HepG2 (cell line): ENCODE measurements around the gene TMEM165. TPM values are rescaled to one million over a fixed set of nuclear protein-coding genes. Genes with fewer than 3 reads are reported as not detected.

Experiments used
- ATF7 ChIP-seq, 2 experiments: fragments of 450-650 bp in 1 of 2; sonication (generic) in 1 of 2; formaldehyde crosslinking in 1 of 2; IDR thresholded peaks; 2 replicates each; pipeline versions ENCODE4 v1.4.0 to v1.6.1; 2016 to 2020; ENCODE audit warnings: antibody characterized with exemption in 1 of 2, mild to moderate bottlenecking in 1 of 2, missing genetic modification reagents in 1 of 2
- FOXJ3 ChIP-seq: sonication (generic); formaldehyde crosslinking; IDR thresholded peaks from 2 replicates; pipeline ENCODE4 v1.4.0; 2020; ENCODE audit warnings: missing genetic modification reagents, mild to moderate bottlenecking, borderline replicate concordance
- HNF4A ChIP-seq: sonication (generic); formaldehyde crosslinking; IDR thresholded peaks from 2 replicates; pipeline ENCODE4 v1.4.0; 2020; ENCODE audit warnings: missing genetic modification reagents
- KLF16 ChIP-seq, 2 experiments: sonication (generic) in 1 of 2; formaldehyde crosslinking in 1 of 2; IDR thresholded peaks; 2 replicates each; pipeline versions ENCODE4 v1.6.1 to v1.8.0; 2016 to 2023; ENCODE audit warnings: missing genetic modification reagents in 2 of 2, missing compliant biosample characterization in 1 of 2
- NCOA2 ChIP-seq: sonication (generic); formaldehyde crosslinking; IDR thresholded peaks from 2 replicates; pipeline ENCODE4 v1.8.0; 2022; ENCODE audit warnings: inconsistent platforms
- NFRKB ChIP-seq: fragments of 450-650 bp; IDR thresholded peaks from 2 replicates; pipeline ENCODE4 v1.6.1; 2017
- SRSF9 ChIP-seq: fragments of 200-400 bp; formaldehyde crosslinking; IDR thresholded peaks from 2 replicates; pipeline ENCODE4 v1.6.1; 2018; ENCODE audit warnings: borderline replicate concordance, mild to moderate bottlenecking, low read depth, low read length; ENCODE audit not compliant: insufficient read depth, poor library complexity, severe bottlenecking
- TSC22D2 ChIP-seq: sonication (generic); formaldehyde crosslinking; IDR thresholded peaks from 2 replicates; pipeline ENCODE4 v1.5.1; 2020; ENCODE audit warnings: missing genetic modification reagents, mild to moderate bottlenecking, borderline replicate concordance
- ZBTB8A ChIP-seq: sonication (generic); formaldehyde crosslinking; IDR thresholded peaks from 2 replicates; pipeline ENCODE4 v1.4.0; 2020; ENCODE audit warnings: mild to moderate bottlenecking, low read depth, missing genetic modification reagents, borderline replicate concordance
- ZEB1 ChIP-seq: IDR thresholded peaks from 2 replicates; pipeline ENCODE4 v1.6.1; 2012; ENCODE audit warnings: mild to moderate bottlenecking, low read depth, inconsistent platforms; ENCODE audit not compliant: insufficient replicate concordance
- ZFAT ChIP-seq: sonication (generic); formaldehyde crosslinking; conservative IDR thresholded peaks from 2 replicates; pipeline ENCODE4 v1.8.1; 2023; ENCODE audit warnings: missing genetic modification reagents, inconsistent platforms
- ZHX1 ChIP-seq: sonication (generic); formaldehyde crosslinking; IDR thresholded peaks from 2 replicates; pipeline ENCODE4 v1.8.1; 2022; ENCODE audit warnings: low read depth, mild to moderate bottlenecking, missing genetic modification reagents
- ZNF180 ChIP-seq: sonication (generic); formaldehyde crosslinking; IDR thresholded peaks from 2 replicates; pipeline ENCODE4 v1.4.0; 2020; ENCODE audit warnings: low read depth, missing genetic modification reagents, borderline replicate concordance
- ZNF333 ChIP-seq: sonication (generic); formaldehyde crosslinking; IDR thresholded peaks from 2 replicates; pipeline ENCODE4 v1.4.0; 2020; ENCODE audit warnings: mild to moderate bottlenecking, missing genetic modification reagents, borderline replicate concordance
- ZNF430 ChIP-seq: sonication (generic); formaldehyde crosslinking; IDR thresholded peaks from 2 replicates; pipeline ENCODE4 v1.9.0; 2021; ENCODE audit warnings: mild to moderate bottlenecking, missing genetic modification reagents
- ZNF75D ChIP-seq: sonication (generic); formaldehyde crosslinking; IDR thresholded peaks from 2 replicates; pipeline ENCODE4 v1.8.1; 2023; ENCODE audit warnings: missing genetic modification reagents, mild to moderate bottlenecking, borderline replicate concordance
- polyA plus RNA-seq, 8 experiments: library from polyadenylated mRNA; depleted of rRNA in 3 of 8; stranded (reverse) in 7 of 8; unstranded in 1 of 8; fragments of >200 nt; fragmentation: Illumina TruSeq in 4 of 8; extraction: Trizol in 4 of 8; gene quantifications; 2 replicates each; pipeline versions ENCODE4 v1.2.1 to v1.2.3, GENCODE V29; 2011 to 2016; ENCODE audit warnings: low read depth in 4 of 8, missing spikeins in 1 of 8, mixed read lengths in 1 of 8; ENCODE audit not compliant: insufficient read depth in 1 of 8
- total RNA-seq, 5 experiments: library from RNA; depleted of rRNA; stranded (reverse); fragments of >200 nt; fragmentation: Illumina TruSeq; extraction: Trizol; gene quantifications; 2 replicates each; pipeline ENCODE4 v1.2.3, GENCODE V29; 2016; ENCODE audit warnings: low read depth in 1 of 5
- TF ChIP-seq, protein P1 (sequence below): sonication (generic); formaldehyde crosslinking; IDR thresholded peaks from 2 replicates; pipeline ENCODE4 v1.9.0; 2021; ENCODE audit warnings: missing genetic modification reagents, borderline replicate concordance
- TF ChIP-seq, protein P2 (sequence below): sonication (generic); formaldehyde crosslinking; conservative IDR thresholded peaks from 2 replicates; pipeline ENCODE4 v1.8.0; 2022; ENCODE audit warnings: mild to moderate bottlenecking, moderate library complexity, missing genetic modification reagents
- TF ChIP-seq, protein P3 (sequence below): sonication (generic); formaldehyde crosslinking; conservative IDR thresholded peaks from 2 replicates; pipeline ENCODE4 v1.8.1; 2023; ENCODE audit warnings: missing genetic modification reagents

TMEM165 gene
- total and polyA plus RNA-seq, 2 of the 13 experiments (the other 11 are each of a cell fraction or from before 2014, with no cell fraction given): 54.6 to 103 TPM

DNA sequence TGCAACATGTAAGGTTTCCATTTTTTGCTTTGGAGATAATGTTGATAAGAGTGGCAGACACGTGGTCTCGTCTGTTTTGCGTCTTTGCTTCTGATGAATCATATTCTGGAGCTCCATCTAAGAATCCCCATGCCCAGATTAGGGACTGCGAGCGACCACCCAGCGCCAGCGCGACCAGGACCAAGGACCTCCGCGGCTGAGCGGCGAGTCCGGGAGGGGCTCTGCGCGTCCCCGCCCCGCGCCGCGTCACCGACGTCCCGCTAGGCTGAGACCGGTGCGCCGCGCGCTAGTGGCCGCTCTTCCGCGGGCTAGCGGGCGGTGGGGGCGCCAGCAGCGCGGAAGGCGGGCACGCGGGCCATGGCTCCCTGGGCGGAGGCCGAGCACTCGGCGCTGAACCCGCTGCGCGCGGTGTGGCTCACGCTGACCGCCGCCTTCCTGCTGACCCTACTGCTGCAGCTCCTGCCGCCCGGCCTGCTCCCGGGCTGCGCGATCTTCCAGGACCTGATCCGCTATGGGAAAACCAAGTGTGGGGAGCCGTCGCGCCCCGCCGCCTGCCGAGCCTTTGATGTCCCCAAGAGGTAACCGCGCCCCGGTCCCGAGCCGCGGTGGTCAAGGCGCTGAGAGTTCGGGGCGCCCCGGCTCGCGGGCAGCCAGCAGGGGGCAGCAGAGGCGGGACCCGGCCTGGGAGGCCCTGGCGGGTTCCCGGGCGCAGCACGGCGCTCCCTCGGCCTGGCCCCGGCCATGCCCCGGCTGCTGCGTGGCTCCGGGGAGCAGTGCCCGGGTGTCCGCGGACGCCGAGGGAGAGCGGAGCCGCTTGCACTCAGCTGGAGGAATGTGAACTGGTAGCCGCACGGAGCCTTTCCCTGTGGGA lies 49.5 kb upstream of the TMEM165 start, which contains the start of gene SRD5A3 (continued):
- TF ChIP-seq ZNF430 (peak; percentile 82; the same call in 1 of the 2 replicates), KLF16 (CRISPR knock-in tag; IDR thresholded peaks at IDR 0.05) (0 out of 4 replicates have a peak, but pooled peaks of 1 of the 2 experiments have one; percentile 22), FOXJ3 (CRISPR knock-in tag) (no peak), ZNF75D (CRISPR knock-in tag) (no peak), TSC22D2 (CRISPR knock-in tag) (no peak), ZBTB8A (no peak), ZHX1 (CRISPR knock-in tag) (peak; percentile 36; the same call in 1 of the 2 replicates), ATF7 (IDR thresholded peaks at IDR 0.05) (no peak), ATF7 (CRISPR knock-in tag; IDR thresholded peaks at IDR 0.05) (no peak), ZNF333 (CRISPR knock-in tag) (no peak), NFRKB (no peak), HNF4A (CRISPR knock-in tag) (no peak), NCOA2 (CRISPR knock-in tag) (peak; percentile 22; the same call in 1 of the 2 replicates), SRSF9 (no peak), ZNF180 (no peak; the same call in 1 of the 2 replicates), ZEB1 (no peak), ZFAT (CRISPR knock-in tag) (no peak)
- TF ChIP-seq, protein P1, sequence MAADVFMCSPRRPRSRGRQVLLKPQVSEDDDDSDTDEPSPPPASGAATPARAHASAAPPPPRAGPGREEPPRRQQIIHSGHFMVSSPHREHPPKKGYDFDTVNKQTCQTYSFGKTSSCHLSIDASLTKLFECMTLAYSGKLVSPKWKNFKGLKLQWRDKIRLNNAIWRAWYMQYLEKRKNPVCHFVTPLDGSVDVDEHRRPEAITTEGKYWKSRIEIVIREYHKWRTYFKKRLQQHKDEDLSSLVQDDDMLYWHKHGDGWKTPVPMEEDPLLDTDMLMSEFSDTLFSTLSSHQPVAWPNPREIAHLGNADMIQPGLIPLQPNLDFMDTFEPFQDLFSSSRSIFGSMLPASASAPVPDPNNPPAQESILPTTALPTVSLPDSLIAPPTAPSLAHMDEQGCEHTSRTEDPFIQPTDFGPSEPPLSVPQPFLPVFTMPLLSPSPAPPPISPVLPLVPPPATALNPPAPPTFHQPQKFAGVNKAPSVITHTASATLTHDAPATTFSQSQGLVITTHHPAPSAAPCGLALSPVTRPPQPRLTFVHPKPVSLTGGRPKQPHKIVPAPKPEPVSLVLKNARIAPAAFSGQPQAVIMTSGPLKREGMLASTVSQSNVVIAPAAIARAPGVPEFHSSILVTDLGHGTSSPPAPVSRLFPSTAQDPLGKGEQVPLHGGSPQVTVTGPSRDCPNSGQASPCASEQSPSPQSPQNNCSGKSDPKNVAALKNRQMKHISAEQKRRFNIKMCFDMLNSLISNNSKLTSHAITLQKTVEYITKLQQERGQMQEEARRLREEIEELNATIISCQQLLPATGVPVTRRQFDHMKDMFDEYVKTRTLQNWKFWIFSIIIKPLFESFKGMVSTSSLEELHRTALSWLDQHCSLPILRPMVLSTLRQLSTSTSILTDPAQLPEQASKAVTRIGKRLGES (CRISPR knock-in tag): no peak
- TF ChIP-seq, protein P2, sequence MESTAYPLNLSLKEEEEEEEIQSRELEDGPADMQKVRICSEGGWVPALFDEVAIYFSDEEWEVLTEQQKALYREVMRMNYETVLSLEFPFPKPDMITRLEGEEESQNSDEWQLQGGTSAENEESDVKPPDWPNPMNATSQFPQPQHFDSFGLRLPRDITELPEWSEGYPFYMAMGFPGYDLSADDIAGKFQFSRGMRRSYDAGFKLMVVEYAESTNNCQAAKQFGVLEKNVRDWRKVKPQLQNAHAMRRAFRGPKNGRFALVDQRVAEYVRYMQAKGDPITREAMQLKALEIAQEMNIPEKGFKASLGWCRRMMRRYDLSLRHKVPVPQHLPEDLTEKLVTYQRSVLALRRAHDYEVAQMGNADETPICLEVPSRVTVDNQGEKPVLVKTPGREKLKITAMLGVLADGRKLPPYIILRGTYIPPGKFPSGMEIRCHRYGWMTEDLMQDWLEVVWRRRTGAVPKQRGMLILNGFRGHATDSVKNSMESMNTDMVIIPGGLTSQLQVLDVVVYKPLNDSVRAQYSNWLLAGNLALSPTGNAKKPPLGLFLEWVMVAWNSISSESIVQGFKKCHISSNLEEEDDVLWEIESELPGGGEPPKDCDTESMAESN (CRISPR knock-in tag): peak; percentile 89; the same call in 1 of the 2 replicates
- TF ChIP-seq, protein P3, sequence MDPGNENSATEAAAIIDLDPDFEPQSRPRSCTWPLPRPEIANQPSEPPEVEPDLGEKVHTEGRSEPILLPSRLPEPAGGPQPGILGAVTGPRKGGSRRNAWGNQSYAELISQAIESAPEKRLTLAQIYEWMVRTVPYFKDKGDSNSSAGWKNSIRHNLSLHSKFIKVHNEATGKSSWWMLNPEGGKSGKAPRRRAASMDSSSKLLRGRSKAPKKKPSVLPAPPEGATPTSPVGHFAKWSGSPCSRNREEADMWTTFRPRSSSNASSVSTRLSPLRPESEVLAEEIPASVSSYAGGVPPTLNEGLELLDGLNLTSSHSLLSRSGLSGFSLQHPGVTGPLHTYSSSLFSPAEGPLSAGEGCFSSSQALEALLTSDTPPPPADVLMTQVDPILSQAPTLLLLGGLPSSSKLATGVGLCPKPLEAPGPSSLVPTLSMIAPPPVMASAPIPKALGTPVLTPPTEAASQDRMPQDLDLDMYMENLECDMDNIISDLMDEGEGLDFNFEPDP: no peak
